BLaER1 (cell line): ENCODE results near the gene SMO.

ENCODE experiments used
- H3K27ac ChIP-seq: shearing (Covaris generic); formaldehyde crosslinking; 2 replicates; pipeline ENCODE4 v1.8.1; 2022
- H3K27me3 ChIP-seq: shearing (Covaris generic); formaldehyde crosslinking; 2 replicates; pipeline ENCODE4 v1.8.1; 2022
- H3K36me3 ChIP-seq: shearing (Covaris generic); formaldehyde crosslinking; 2 replicates; pipeline ENCODE4 v1.8.1; 2022
- H3K4me1 ChIP-seq: shearing (Covaris generic); formaldehyde crosslinking; 2 replicates; pipeline ENCODE4 v1.8.1; 2022
- H3K4me2 ChIP-seq: shearing (Covaris generic); formaldehyde crosslinking; 2 replicates; pipeline ENCODE4 v1.8.1; 2022
- H3K4me3 ChIP-seq: shearing (Covaris generic); formaldehyde crosslinking; 2 replicates; pipeline ENCODE4 v1.8.1; 2022
- H3K9ac ChIP-seq: shearing (Covaris generic); formaldehyde crosslinking; 2 replicates; pipeline ENCODE4 v1.8.1; 2022
- H3K9me3 ChIP-seq: shearing (Covaris generic); formaldehyde crosslinking; 2 replicates; pipeline ENCODE4 v1.8.1; 2022
- H4K20me1 ChIP-seq: shearing (Covaris generic); formaldehyde crosslinking; 2 replicates; pipeline ENCODE4 v1.8.1; 2022
- Cebpa-rat ChIP-seq: shearing (Covaris generic); IDR thresholded peaks from 2 replicates; pipeline ENCODE4 v1.8.1; 2022

Gene SMO

GRCh38 chr7:129157651-129158050 lies 30.8 kb upstream of the SMO start:
- Histone ChIP-seq H3K4me3 (no peak overlapping the region), H3K27ac (no peak overlapping the region), H3K36me3 (no peaks in the 10 kb centered on the region), H3K9me3 (no peaks in the 10 kb centered on the region), H3K9ac (no peak overlapping the region), H3K4me1 (peaks cover 29% of the 10 kb centered on the region), H4K20me1 (peaks cover 38% of the 10 kb centered on the region), H3K4me2 (no peak overlapping the region), H3K27me3 (no peaks in the 10 kb centered on the region)
- TF ChIP-seq Cebpa-rat: no peak

- no peaks in the 10 kb centered on the region for H3K27me3 ChIP-seq
- peaks cover 5% of the 10 kb centered on the region for H3K36me3 ChIP-seq
- no peak overlapping the region for H3K4me2 ChIP-seq
- H3K4me3 ChIP-seq: no peak overlapping the region
- peaks cover 40% of the 10 kb centered on the region for H3K4me1 ChIP-seq
- no peaks in the 10 kb centered on the region for H3K9me3 ChIP-seq
- TF ChIP-seq Cebpa-rat: no peak
- H4K20me1 ChIP-seq: peaks cover 38% of the 10 kb centered on the region
- no peak overlapping the region for H3K9ac ChIP-seq
- H3K27ac ChIP-seq: no peak overlapping the region
These were observed 28.9 kb upstream of the SMO start for GRCh38 chr7:129159539-129159938.

- H3K4me3 ChIP-seq: no peak overlapping the region
- H3K27ac ChIP-seq: no peak overlapping the region
- no peaks in the 10 kb centered on the region for H3K9me3 ChIP-seq
- no peaks in the 10 kb centered on the region for H3K27me3 ChIP-seq
- H3K36me3 ChIP-seq: peaks cover 13% of the 10 kb centered on the region
- peaks cover 40% of the 10 kb centered on the region for H3K4me1 ChIP-seq
- H4K20me1 ChIP-seq: peaks cover 38% of the 10 kb centered on the region
- no peak overlapping the region for H3K9ac ChIP-seq
- no peak for TF ChIP-seq Cebpa-rat
- H3K4me2 ChIP-seq: no peak overlapping the region
These were observed 28.1 kb upstream of the SMO start for GRCh38 chr7:129160161-129160905.

DNA sequence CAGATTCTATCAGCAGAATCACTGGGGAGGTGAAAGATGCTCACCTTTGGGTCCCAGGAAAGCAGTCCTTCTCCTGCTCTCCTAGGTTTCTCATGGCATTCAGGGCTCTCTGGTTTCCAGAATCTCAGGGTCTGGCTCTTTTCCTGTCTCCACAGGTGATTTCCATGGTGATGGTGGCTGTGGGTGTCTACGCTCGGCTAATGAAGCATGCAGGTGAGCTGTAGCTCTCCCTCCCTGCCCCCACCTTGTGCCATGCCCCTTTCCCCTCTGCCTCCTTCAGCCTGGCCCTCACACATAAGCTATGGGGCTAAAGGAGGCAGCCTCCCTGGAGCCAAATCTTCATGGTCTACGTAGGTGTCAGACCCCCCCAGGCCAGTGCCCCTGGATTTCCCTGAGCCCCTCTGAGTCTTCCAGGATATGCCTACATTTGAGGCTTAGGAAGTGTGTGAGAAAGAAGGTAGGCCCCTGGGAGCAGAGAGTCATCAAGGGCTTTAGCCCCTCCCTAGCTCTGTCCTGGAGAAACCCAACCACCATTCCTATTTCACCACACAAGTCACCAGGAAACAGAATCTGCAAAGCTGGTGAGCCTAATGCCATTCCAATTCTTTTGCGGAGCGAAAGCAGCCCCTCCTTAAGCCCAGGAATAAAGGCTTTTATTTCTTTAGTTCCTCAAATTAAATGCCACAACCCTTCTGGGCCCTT lies 26.8 kb upstream of the SMO start:
- peak overlapping the region; percentile 62 for H3K27ac ChIP-seq
- H3K4me2 ChIP-seq: peak overlapping the region; percentile 81
- no peak for TF ChIP-seq Cebpa-rat
- H3K4me1 ChIP-seq: peaks cover 40% of the 10 kb centered on the region
- no peaks in the 10 kb centered on the region for H3K27me3 ChIP-seq
- no peak overlapping the region for H3K4me3 ChIP-seq
- no peak overlapping the region for H3K9ac ChIP-seq
- H3K9me3 ChIP-seq: no peaks in the 10 kb centered on the region
- peaks cover 25% of the 10 kb centered on the region for H3K36me3 ChIP-seq
- H4K20me1 ChIP-seq: peaks cover 38% of the 10 kb centered on the region

DNA sequence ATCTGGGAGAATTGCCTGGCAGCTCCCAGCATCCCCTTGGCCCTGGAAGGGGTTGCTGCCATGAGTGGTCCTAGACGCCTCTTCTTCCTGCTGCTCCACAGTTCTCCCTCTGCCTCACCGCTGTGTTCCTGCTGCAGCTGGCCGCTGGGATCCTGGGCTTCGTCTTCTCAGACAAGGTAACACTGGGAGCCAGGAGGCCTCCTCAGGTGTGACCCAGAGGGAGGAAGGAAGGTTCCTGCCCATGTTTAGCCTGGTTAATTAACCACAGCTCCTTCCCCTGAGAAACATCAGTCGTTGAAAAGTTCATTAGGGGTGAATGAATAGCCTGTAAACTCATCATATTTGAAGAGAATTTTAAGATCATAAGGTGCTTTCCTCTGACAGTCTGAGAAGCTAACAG lies 25.7 kb upstream of the SMO start:
- H3K4me2 ChIP-seq: peak overlapping the region; percentile 81
- H3K27ac ChIP-seq: peak overlapping the region; percentile 62; the same call in 1 of the 2 replicates
- no peak overlapping the region for H3K9ac ChIP-seq
- H3K36me3 ChIP-seq: peaks cover 36% of the 10 kb centered on the region
- H3K27me3 ChIP-seq: peaks cover 5% of the 10 kb centered on the region; the same call in 1 of the 2 replicates
- no peaks in the 10 kb centered on the region for H3K9me3 ChIP-seq
- H4K20me1 ChIP-seq: peaks cover 32% of the 10 kb centered on the region
- no peak for TF ChIP-seq Cebpa-rat
- peaks cover 40% of the 10 kb centered on the region for H3K4me1 ChIP-seq
- no peak overlapping the region for H3K4me3 ChIP-seq

GRCh38 chr7:129163875-129164544 lies 24.4 kb upstream of the SMO start:
- no peak for TF ChIP-seq Cebpa-rat
- no peak overlapping the region for H3K4me3 ChIP-seq
- H4K20me1 ChIP-seq: peaks cover 32% of the 10 kb centered on the region
- peaks cover 17% of the 10 kb centered on the region for H3K27me3 ChIP-seq
- peaks cover 49% of the 10 kb centered on the region for H3K36me3 ChIP-seq
- H3K4me1 ChIP-seq: peaks cover 45% of the 10 kb centered on the region
- H3K9ac ChIP-seq: no peak overlapping the region
- peak overlapping the region; percentile 3; the same call in 1 of the 2 replicates for H3K4me2 ChIP-seq
- H3K9me3 ChIP-seq: no peaks in the 10 kb centered on the region
- H3K27ac ChIP-seq: no peak overlapping the region

DNA sequence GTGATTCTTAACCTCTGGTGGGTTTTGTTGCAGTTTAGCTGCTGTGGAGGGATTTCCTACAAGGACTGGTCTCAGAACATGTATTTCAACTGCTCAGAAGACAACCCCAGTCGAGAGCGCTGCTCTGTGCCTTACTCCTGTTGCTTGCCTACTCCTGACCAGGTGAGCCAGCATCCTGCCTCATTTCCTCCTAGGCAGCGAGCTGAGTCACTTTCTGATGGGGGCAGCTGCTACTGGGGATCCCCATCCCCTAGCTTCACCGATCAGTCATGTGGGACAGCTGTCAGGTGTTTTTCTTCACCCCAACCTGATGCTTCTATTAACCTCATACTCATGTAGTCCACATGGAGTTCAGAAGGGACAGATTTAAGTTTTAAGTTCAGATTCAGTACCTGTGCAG lies 21.7 kb upstream of the SMO start:
- Histone ChIP-seq H3K9me3 (no peaks in the 10 kb centered on the region), H3K27me3 (peaks cover 36% of the 10 kb centered on the region), H3K27ac (no peak overlapping the region), H3K4me2 (no peak overlapping the region), H3K36me3 (peaks cover 49% of the 10 kb centered on the region), H4K20me1 (peaks cover 8% of the 10 kb centered on the region; the same call in 1 of the 2 replicates), H3K4me1 (peaks cover 35% of the 10 kb centered on the region), H3K9ac (no peak overlapping the region), H3K4me3 (no peak overlapping the region)
- no peak for TF ChIP-seq Cebpa-rat

GRCh38 chr7:129167817-129168216 lies 20.6 kb upstream of the SMO start:
- no peaks in the 10 kb centered on the region for H3K9me3 ChIP-seq

GRCh38 chr7:129168231-129169021 lies 20.0 kb upstream of the SMO start:
- H3K9me3 ChIP-seq: no peaks in the 10 kb centered on the region
- H3K36me3 ChIP-seq: peaks cover 49% of the 10 kb centered on the region
- peak overlapping the region; percentile 77 for H3K4me2 ChIP-seq
- H3K9ac ChIP-seq: no peak overlapping the region; the same call in 1 of the 2 replicates
- no peak overlapping the region for H3K4me3 ChIP-seq
- no peak for TF ChIP-seq Cebpa-rat
- no peaks in the 10 kb centered on the region for H4K20me1 ChIP-seq
- no peak overlapping the region for H3K27ac ChIP-seq
- peaks cover 18% of the 10 kb centered on the region for H3K4me1 ChIP-seq
- H3K27me3 ChIP-seq: peaks cover 36% of the 10 kb centered on the region

More at GRCh38 chr7:129167817-129168216, 20.6 kb upstream of the SMO start:
- Histone ChIP-seq H3K27me3 (peaks cover 36% of the 10 kb centered on the region), H3K4me3 (no peak overlapping the region), H3K27ac (no peak overlapping the region), H3K4me1 (peaks cover 24% of the 10 kb centered on the region), H3K4me2 (no peak overlapping the region), H3K9ac (no peak overlapping the region), H3K36me3 (peaks cover 49% of the 10 kb centered on the region), H4K20me1 (no peaks in the 10 kb centered on the region)
- TF ChIP-seq Cebpa-rat: no peak
